GM12873 (cell line): ENCODE data around the gene TRPM7.
A peak's percentile ranks its signal among the peaks of the same experiment; 100 is the strongest.

Experiments used
- TF ChIP-seq, protein P1 (sequence below): IDR thresholded peaks from 2 replicates; pipeline ENCODE4 v1.5.1; 2012; ENCODE audit warnings: low read depth, mild to moderate bottlenecking, moderate library complexity, low read length, control low read depth; ENCODE audit not compliant: insufficient read depth; ENCODE audit errors: missing control alignments

Gene TRPM7

DNA sequence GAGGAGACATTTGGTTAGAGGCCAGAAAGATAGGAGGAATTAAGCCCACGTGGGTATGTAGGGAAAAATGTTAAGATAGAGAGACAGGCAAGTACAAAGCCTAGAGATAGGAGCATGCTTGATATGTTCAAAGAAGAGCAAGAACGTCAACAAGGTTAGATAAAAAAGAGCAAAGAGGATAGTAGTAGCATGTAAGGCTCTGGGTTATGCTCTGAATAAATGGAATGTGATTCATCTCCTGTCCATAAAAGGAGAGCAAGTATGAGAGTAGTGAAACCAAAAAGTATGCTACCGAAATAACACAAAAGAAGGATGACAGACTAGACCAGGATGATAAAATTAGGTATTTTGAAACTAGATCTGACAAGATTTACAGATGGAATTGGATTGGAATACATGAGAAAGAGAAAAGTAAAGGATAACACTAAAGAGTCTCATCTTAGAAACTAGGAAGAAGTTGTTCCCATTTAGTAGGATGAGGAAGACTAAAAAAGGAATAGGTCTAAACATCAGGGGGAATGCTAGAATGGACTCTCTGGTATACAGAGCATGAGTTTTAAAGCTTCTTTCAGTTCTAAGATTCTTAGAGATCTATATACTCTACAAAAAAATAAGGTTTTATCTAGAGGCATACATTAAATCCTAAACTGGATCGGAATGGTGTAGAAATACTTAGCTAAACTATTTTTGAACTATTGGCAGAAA is 59.1 kb downstream of the TRPM7 start:
- TF ChIP-seq, protein P1, sequence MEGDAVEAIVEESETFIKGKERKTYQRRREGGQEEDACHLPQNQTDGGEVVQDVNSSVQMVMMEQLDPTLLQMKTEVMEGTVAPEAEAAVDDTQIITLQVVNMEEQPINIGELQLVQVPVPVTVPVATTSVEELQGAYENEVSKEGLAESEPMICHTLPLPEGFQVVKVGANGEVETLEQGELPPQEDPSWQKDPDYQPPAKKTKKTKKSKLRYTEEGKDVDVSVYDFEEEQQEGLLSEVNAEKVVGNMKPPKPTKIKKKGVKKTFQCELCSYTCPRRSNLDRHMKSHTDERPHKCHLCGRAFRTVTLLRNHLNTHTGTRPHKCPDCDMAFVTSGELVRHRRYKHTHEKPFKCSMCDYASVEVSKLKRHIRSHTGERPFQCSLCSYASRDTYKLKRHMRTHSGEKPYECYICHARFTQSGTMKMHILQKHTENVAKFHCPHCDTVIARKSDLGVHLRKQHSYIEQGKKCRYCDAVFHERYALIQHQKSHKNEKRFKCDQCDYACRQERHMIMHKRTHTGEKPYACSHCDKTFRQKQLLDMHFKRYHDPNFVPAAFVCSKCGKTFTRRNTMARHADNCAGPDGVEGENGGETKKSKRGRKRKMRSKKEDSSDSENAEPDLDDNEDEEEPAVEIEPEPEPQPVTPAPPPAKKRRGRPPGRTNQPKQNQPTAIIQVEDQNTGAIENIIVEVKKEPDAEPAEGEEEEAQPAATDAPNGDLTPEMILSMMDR, result no peak

DNA sequence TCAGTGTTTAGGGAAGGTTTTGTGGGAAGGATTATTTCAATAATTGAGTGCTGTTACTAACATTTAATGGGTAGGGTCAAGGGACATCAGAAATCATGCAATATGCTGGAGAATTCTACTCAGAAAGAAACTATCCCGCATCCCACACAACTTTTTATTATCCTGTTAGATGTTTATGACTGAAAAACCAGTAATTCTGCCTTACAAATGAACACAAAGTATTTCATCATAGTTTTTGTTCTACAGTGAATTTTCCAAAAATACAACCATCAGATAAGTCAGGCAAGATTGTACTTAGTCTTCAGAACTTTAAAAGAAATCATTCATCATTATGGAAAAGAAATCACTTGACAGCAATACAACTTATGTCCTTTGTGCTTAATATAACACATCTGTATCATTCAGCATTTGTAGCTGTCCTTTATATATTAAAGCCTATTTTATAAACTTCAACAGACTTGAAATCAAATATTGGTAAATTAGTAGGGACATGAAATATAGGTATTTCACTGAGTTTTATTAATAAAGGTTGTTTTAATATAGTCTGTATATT is 61.9 kb downstream of the TRPM7 start:
- TF ChIP-seq, protein P1, result no peak

DNA sequence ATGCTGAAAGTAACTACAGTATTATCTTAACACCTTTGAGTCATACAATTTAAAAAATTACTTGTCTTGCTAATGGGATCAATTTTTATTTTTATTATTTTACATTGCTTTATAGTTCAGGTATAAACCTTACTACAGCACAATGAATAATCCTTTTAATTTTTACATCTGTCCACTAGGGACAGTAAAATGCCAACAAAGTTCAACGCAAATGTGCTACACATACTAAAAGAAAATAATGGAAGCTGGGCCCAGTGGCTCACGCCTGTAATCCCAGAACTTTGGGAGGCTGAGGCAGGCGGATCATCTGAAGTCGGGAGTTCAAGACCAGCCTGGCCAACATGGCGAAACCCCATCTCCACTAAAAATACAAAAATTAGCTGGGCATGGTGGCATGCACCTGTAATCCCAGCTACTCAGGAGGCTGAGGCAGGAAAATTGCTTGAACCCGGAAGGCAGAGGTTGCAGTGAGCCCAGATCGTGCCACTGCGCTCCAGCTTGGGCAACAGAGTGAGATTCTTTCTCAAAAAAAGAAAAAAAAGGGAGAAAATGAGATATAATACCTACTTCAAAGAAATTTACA is 64.1 kb downstream of the TRPM7 start:
- TF ChIP-seq, protein P1, result peak; percentile 32

DNA sequence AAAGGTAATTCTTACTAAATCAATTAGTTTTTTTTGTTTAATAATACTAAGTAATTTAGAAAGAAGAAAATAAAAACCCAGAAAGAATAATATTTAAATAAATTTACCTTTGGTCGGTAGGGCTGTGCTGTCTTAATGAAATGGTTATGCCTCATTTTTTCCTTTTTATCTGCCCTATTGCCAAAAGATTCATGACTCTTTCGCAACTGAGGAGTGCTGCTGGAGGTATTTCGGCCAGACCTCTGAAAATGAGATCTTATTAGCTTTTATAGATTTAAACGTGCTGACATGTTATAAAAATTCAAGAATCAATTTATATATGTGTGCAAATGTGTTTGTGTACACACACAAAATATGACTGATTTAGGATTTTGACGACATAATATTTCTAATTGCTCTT is 73.0 kb downstream of the TRPM7 start:
- TF ChIP-seq, protein P1, result no peak

DNA sequence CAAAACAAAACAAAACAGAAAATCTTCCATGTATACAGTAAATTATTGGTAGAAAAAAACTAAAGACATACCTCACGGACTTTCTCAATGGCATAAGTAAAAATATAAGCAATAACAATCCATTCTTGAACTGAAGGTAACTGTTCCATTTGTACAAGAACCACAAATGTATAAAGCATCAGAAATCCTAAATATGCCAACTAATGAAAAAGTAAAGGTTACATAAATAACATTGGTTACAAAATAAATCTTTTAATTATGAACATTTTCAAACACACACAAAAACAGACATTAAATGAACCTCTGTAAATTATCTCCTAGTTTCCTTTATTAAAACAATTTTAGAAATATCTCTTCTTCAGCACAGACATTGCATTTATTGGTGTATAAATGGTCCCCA is 79.5 kb downstream of the TRPM7 start:
- TF ChIP-seq, protein P1, result no peak

DNA sequence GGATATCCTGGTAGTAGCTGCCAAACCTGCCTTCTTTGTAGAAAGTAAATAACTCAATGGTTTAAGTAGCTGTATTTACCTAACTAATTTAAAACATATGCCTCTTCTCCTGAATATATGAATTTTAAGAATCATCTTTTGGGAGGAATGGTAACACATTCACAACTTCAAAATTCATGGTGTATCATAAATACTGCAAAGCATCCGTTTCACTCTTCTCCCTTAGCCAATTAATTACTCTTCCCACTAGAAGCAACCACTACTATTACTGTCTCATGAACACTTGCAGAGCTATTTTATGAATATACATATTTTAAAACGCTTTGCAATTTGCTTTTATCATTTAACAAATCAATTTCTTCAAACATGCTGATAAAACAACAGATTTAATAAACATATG is 81.1 kb downstream of the TRPM7 start:
- TF ChIP-seq, protein P1, result no peak

DNA sequence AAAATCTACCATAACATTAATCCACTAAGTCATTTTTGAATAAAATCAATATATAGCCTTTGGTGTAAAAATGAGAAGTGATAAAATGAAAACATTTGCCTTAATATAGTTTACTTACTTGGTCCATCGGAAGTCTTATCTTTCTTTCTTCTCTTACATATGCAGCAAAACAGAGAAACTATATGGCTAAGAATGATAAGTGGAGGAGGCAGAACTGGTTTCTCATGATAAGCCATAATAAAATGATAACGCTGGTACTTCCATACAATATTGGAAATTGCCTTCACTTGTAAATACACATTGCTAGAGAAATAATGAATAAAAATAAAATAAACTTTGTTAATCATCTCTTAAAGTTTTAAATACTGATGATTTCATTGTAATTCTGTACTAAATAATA is 92.3 kb downstream of the TRPM7 start:
- TF ChIP-seq, protein P1, result no peak
